HepG2 (cell line): ENCODE data around the gene TUBGCP6. TPM values are rescaled to one million over a fixed set of nuclear protein-coding genes. Genes with fewer than 3 reads are reported as not detected.

Experiments used
- ATAC-seq: fragments of 200-7000 bp; cut with Tn5 transposase; 3 replicates; pipeline ENCODE4 v1.9.1; 2020; ENCODE audit warnings: mild to moderate bottlenecking, moderate library complexity
- BruUV-seq: library from RNA; stranded (reverse); fragments of 400-500 nt; replicated peaks from 2 replicates; lab custom pipeline; 2021; lab: Mats Ljungman, UMichigan
- CTCF ChIA-PET: fragments of 300-600 bp; formaldehyde crosslinking; extraction: SDS; loops from one replicate; lab custom pipeline; 2021; ENCODE audit warnings: low total read pairs, inconsistent platforms, low intra/inter-chr PET ratio; lab: Yijun Ruan, JAX
- POLR2A ChIA-PET: fragments of 350-600 bp; sonication (Branson Sonifier 250); formaldehyde crosslinking; loops from one replicate; lab custom pipeline; 2020; ENCODE audit warnings: antibody characterized with exemption, inconsistent platforms; lab: Yijun Ruan, JAX
- DNase-seq: peaks from one replicate; pipeline ENCODE4 v3.0.0-alpha.2; 2015; ENCODE audit warnings: low spot score
- FAIRE-seq: peaks from 3 replicates; lab custom pipeline; 2011; peaks lifted over from hg19 to GRCh38; lab: Jason Lieb, UNC
- H2AFZ ChIP-seq: one replicate; pipeline ENCODE4 v1.6.1; 2011; ENCODE audit warnings: low read length, inconsistent platforms
- H3K27ac ChIP-seq: fragments of 300-600 bp; 3 replicates; pipeline ENCODE4 v1.8.0; 2011; ENCODE audit warnings: mixed run types, mild to moderate bottlenecking, mixed read lengths, low read length, inconsistent platforms; ENCODE audit not compliant: insufficient read depth; ENCODE audit errors: extremely low read length
- H3K27me3 ChIP-seq, 2 experiments: fragments of 200-600 bp in 1 of 2; 2 replicates in 1 of 2; 3 replicates in 1 of 2; pipeline versions ENCODE4 v1.6.0 to v1.8.0; 2011; ENCODE audit warnings: low read length in 2 of 2, mild to moderate bottlenecking in 2 of 2, moderate library complexity in 2 of 2, inconsistent platforms in 1 of 2; ENCODE audit not compliant: insufficient read depth in 2 of 2, control insufficient read depth in 1 of 2
- H3K36me3 ChIP-seq, 2 experiments: fragments of 200-600 bp in 1 of 2; replicated peaks in 1 of 2; 2 replicates in 1 of 2; 3 replicates in 1 of 2; pipeline versions ENCODE4 v1.5.1 to v1.8.0; 2011; ENCODE audit warnings: low read length in 2 of 2, inconsistent platforms in 1 of 2; ENCODE audit not compliant: insufficient read depth in 2 of 2, control insufficient read depth in 1 of 2
- H3K4me1 ChIP-seq: 2 replicates; pipeline ENCODE4 v1.5.1; 2012; ENCODE audit warnings: low read length, inconsistent platforms; ENCODE audit not compliant: insufficient read depth
- H3K4me2 ChIP-seq: 2 replicates; pipeline ENCODE4 v1.6.0; 2011; ENCODE audit warnings: low read depth, low read length, inconsistent platforms
- H3K4me3 ChIP-seq, 3 experiments: fragments of 200-600 bp in 1 of 3; sonication (generic), shearing (Covaris generic) in 1 of 3; replicated peaks in 1 of 3; 2 replicates each; pipeline ENCODE4 v1.5.1; 2011 to 2016; ENCODE audit warnings: low read length in 3 of 3, inconsistent platforms in 2 of 3, low read depth in 2 of 3, mild to moderate bottlenecking in 2 of 3, control low read depth in 1 of 3, mixed read lengths in 1 of 3; ENCODE audit not compliant: insufficient read depth in 1 of 3
- H3K79me2 ChIP-seq: one replicate; pipeline ENCODE4 v1.6.1; 2011; ENCODE audit warnings: low read length, inconsistent platforms; ENCODE audit not compliant: insufficient read depth
- H3K9ac ChIP-seq: 2 replicates; pipeline ENCODE4 v1.6.0; 2011; ENCODE audit warnings: mild to moderate bottlenecking, low read depth, low read length, inconsistent platforms; ENCODE audit not compliant: insufficient read depth
- H3K9me3 ChIP-seq: 2 replicates; pipeline ENCODE4 v1.5.1; 2012; ENCODE audit warnings: mild to moderate bottlenecking, low read length
- H4K20me1 ChIP-seq: 2 replicates; pipeline ENCODE4 v1.6.0; 2011; ENCODE audit warnings: inconsistent platforms, mild to moderate bottlenecking, low read length, moderate library complexity; ENCODE audit not compliant: insufficient read depth
- AGO2 ChIP-seq: fragments of 200-400 bp; formaldehyde crosslinking; optimal IDR thresholded peaks from 2 replicates; pipeline ENCODE3; 2017; ENCODE audit warnings: mild to moderate bottlenecking, low read depth, low read length, moderate library complexity
- ELF4 ChIP-seq: sonication (generic); formaldehyde crosslinking; IDR thresholded peaks from 2 replicates; pipeline ENCODE4 v1.5.0; 2020; ENCODE audit warnings: missing genetic modification reagents, mild to moderate bottlenecking, moderate library complexity, borderline replicate concordance
- RBFOX2 ChIP-seq: fragments of 200-400 bp; formaldehyde crosslinking; IDR thresholded peaks from 2 replicates; pipeline ENCODE4 v1.6.1; 2017; ENCODE audit warnings: low read depth, mild to moderate bottlenecking, low read length
- RBM22 ChIP-seq: fragments of 200-400 bp; formaldehyde crosslinking; optimal IDR thresholded peaks from 2 replicates; pipeline ENCODE3; 2017; ENCODE audit warnings: mild to moderate bottlenecking, low read length, moderate library complexity
- ZNF598 ChIP-seq: sonication (generic); formaldehyde crosslinking; IDR thresholded peaks from 2 replicates; pipeline ENCODE4 v1.5.1; 2020; ENCODE audit warnings: mild to moderate bottlenecking, missing genetic modification reagents, borderline replicate concordance
- WGBS: methylation state at CpG from one replicate; pipeline ENCODE4 v1.1.6; 2017; ENCODE audit warnings: low lambda C conversion rate; 5-methylcytosine and 5-hydroxymethylcytosine counted together
- in situ Hi-C: cut with HindIII; loops from 2 replicates; pipeline ENCODE4 v1.10.0; 2017; ENCODE audit warnings: low pct_unique_long_range_greater_than_20kb; ENCODE audit not compliant: extremely low pct_ligation_motif_present
- intact Hi-C: fragments of 100-400 bp; cut with micrococcal nuclease; formaldehyde crosslinking; loops from one replicate; pipeline ENCODE4 v1.10.0; 2022; ENCODE audit not compliant: unreplicated experiment
- polyA plus RNA-seq, 8 experiments: library from polyadenylated mRNA; depleted of rRNA in 3 of 8; stranded (reverse) in 7 of 8; unstranded in 1 of 8; fragments of >200 nt; fragmentation: Illumina TruSeq in 4 of 8; extraction: Trizol in 4 of 8; gene quantifications; 2 replicates each; pipeline versions ENCODE4 v1.2.1 to v1.2.3, GENCODE V29; 2011 to 2016; ENCODE audit warnings: low read depth in 4 of 8, missing spikeins in 1 of 8, mixed read lengths in 1 of 8; ENCODE audit not compliant: insufficient read depth in 1 of 8
- total RNA-seq, 5 experiments: library from RNA; depleted of rRNA; stranded (reverse); fragments of >200 nt; fragmentation: Illumina TruSeq; extraction: Trizol; gene quantifications; 2 replicates each; pipeline ENCODE4 v1.2.3, GENCODE V29; 2016; ENCODE audit warnings: low read depth in 1 of 5
- TF ChIP-seq, protein P1 (sequence below), 2 experiments: fragments of 450-650 bp in 1 of 2; sonication (generic) in 1 of 2; formaldehyde crosslinking in 1 of 2; IDR thresholded peaks; 2 replicates each; pipeline versions ENCODE4 v1.6.1 to v1.8.0; 2016 to 2022; ENCODE audit warnings: antibody characterized with exemption in 1 of 2, mild to moderate bottlenecking in 1 of 2, missing genetic modification reagents in 1 of 2

TUBGCP6 gene
- total and polyA plus RNA-seq, 2 of the 13 experiments (the other 11 are each of a cell fraction or from before 2014, with no cell fraction given), result 14.6 to 15.7 TPM

DNA sequence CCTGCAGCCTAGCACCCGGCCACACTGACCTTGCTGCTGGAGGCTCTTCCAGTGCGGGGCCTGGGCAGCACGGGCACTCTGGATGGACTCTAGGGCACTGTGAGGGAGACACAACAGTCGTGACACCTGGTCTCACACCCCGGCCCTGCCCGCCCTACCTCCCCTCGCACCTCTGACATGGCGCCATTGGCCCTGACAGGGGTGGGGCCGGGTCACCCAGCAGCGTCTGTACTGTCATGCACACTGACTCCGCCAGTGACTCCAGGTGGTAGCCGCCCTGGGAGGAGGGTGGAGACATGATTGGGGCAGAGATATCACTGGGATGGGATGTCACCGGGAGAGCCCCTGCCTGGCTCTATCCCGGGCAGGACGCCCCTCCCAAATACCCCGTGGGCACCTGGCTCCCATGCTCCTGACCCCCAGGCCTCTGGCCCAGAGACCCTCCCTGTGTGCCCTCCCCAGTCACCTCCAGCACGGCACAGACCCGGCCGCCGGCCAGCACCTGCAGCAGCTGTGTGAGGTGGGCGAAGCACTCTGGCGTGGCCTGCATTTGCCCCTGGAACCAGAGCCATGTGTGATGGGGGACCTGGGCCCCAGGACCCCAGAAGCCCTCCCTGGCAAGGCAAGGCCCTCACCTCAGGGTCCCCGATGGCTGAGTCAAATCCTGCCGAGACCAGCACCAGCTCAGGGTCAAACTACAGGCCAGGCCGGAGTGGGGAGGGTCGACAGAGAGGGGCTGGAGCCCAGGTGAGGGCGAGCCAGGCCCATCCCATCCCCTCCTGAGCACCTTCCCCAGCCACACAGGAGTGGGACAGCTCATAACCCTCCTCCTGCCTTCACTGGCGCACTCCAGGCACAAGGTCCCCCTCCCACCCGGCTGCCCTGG is 3.6 kb upstream of the TUBGCP6 start:
- peaks cover 49% of the 10 kb centered on the region for H3K4me1 ChIP-seq
- no peak overlapping the region for H2AFZ ChIP-seq
- intact Hi-C loops, result no loop called here
- H3K9me3 ChIP-seq, result no peaks in the 10 kb centered on the region
- ChIA-PET CTCF (no interaction called here), POLR2A (no interaction called here)
- 0 out of 2 replicates have a peak overlapping the region, but pooled peaks have one; percentile 6 for H3K9ac ChIP-seq
- H3K27ac ChIP-seq, result no peak overlapping the region
- peaks cover 6% of the 10 kb centered on the region; the same call in 1 of the 2 replicates for H4K20me1 ChIP-seq
- no peak for FAIRE-seq
- H3K4me2 ChIP-seq, result no peak overlapping the region
- ATAC-seq, result no peak
- in situ Hi-C loops, result no loop called here
- H3K4me3 ChIP-seq, result no peak overlapping the region
- no peaks in the 10 kb centered on the region; a peak in 1 of 5 replicates for H3K27me3 ChIP-seq
- peaks cover 21% of the 10 kb centered on the region for H3K79me2 ChIP-seq
- TF ChIP-seq RBM22, result peak; percentile 36
- TF ChIP-seq ZNF598 (CRISPR knock-in tag), result no peak
- TF ChIP-seq AGO2, result peak; percentile 40
- peak; percentile 53; the same call in 1 of the 2 replicates for TF ChIP-seq RBFOX2
- 96% methylated on average over 17 of the region's 29 CpGs for WGBS
- peaks cover 2 to 9% of the 10 kb centered on the region in 2 experiments; a peak in 2 of 5 replicates for H3K36me3 ChIP-seq
- no peak for DNase-seq
- no TSS peak for BruUV-seq

DNA sequence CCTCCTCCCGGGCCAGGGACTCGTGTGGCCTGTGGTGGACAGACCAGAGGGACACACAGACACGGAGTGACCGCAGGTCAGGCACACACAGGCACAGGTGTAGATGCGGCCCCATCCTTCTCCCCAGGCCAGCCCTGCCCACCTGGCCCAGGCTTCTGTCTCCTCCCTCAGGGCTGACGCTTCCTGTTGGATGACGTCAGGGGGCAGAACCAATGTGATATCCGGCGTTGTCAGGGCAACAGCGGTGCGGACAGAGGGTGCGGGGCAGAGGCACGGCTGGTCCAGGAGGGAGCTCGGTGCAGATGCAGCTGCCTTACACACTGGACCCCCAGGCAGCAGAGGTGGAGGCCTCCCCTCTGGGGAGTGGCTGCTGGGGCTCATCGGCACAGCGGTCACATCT is 2.9 kb upstream of the TUBGCP6 start:
- POLR2A ChIA-PET, result no interaction called here
- Histone ChIP-seq H4K20me1 (peaks cover 7% of the 10 kb centered on the region; the same call in 1 of the 2 replicates), H3K4me2 (no peak overlapping the region), H3K9me3 (no peaks in the 10 kb centered on the region), H2AFZ (no peak overlapping the region), H3K79me2 (peaks cover 26% of the 10 kb centered on the region), H3K36me3 (peaks cover 2 to 9% of the 10 kb centered on the region in 2 experiments; a peak in 2 of 5 replicates), H3K27ac (no peak overlapping the region), H3K4me1 (peaks cover 49% of the 10 kb centered on the region), H3K4me3 (no peak overlapping the region), H3K9ac (no peak overlapping the region), H3K27me3 (no peaks in the 10 kb centered on the region; a peak in 1 of 5 replicates)
- ATAC-seq, result no peak
- DNase-seq, result no peak
- no TSS peak for BruUV-seq
- WGBS, result 91% methylated on average over 14 of the region's 16 CpGs
- FAIRE-seq, result no peak
- intact Hi-C loops (no loop called here), in situ Hi-C loops (no loop called here)
- CTCF ChIA-PET, result no interaction called here
- peak; percentile 85 for TF ChIP-seq AGO2
- TF ChIP-seq, protein P1, sequence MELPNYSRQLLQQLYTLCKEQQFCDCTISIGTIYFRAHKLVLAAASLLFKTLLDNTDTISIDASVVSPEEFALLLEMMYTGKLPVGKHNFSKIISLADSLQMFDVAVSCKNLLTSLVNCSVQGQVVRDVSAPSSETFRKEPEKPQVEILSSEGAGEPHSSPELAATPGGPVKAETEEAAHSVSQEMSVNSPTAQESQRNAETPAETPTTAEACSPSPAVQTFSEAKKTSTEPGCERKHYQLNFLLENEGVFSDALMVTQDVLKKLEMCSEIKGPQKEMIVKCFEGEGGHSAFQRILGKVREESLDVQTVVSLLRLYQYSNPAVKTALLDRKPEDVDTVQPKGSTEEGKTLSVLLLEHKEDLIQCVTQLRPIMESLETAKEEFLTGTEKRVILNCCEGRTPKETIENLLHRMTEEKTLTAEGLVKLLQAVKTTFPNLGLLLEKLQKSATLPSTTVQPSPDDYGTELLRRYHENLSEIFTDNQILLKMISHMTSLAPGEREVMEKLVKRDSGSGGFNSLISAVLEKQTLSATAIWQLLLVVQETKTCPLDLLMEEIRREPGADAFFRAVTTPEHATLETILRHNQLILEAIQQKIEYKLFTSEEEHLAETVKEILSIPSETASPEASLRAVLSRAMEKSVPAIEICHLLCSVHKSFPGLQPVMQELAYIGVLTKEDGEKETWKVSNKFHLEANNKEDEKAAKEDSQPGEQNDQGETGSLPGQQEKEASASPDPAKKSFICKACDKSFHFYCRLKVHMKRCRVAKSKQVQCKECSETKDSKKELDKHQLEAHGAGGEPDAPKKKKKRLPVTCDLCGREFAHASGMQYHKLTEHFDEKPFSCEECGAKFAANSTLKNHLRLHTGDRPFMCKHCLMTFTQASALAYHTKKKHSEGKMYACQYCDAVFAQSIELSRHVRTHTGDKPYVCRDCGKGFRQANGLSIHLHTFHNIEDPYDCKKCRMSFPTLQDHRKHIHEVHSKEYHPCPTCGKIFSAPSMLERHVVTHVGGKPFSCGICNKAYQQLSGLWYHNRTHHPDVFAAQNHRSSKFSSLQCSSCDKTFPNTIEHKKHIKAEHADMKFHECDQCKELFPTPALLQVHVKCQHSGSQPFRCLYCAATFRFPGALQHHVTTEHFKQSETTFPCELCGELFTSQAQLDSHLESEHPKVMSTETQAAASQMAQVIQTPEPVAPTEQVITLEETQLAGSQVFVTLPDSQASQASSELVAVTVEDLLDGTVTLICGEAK (IDR thresholded peaks at IDR 0.05), result no peak
- TF ChIP-seq, protein P1 (CRISPR knock-in tag; IDR thresholded peaks at IDR 0.05), result 0 out of 2 replicates have a peak, but pooled peaks have one; percentile 9
- no peak for TF ChIP-seq ELF4 (CRISPR knock-in tag)
